Erythroblast (primary cell): ENCODE data around the gene PRICKLE2.

ENCODE experiments used
- GATA1 ChIP-seq: IDR thresholded peaks from 2 replicates; pipeline ENCODE4 v1.6.1; 2011; ENCODE audit warnings: low read depth, mild to moderate bottlenecking, control low read depth, low read length, moderate library complexity
- POLR2A ChIP-seq: IDR thresholded peaks from 2 replicates; pipeline ENCODE4 v1.6.1; 2011; ENCODE audit warnings: mild to moderate bottlenecking, low read length

DNA sequence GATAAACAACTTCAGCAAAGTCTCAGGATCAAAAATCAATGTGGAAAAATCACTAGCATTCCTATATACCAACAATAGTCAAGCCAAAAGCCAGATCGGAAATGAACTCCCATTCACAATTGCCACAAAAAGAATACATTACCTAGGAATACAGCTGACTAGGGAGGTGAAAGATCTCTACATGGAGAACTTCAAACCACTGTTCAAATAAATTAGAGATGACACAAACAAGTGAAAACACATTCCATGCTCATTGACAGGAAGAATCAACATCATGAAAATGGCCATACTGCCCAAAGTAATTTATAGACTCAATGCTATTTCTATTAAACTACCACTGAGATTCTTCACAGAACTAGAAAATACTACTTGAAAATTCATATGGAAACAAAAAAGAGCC, 107.8 kb downstream of the PRICKLE2 start:
- TF ChIP-seq POLR2A (no peak), GATA1 (no peak)
